GM18526 (cell line): ENCODE measurements around the gene IL17A.

Source experiments
- POLR2A ChIP-seq: IDR thresholded peaks from 3 replicates; pipeline ENCODE4 v1.6.1; 2011; ENCODE audit not compliant: insufficient read length; ENCODE audit errors: extremely low read depth

The IL17A gene

GRCh38 chr6:52160472-52161104 is 25.6 kb upstream of the IL17A start:
- TF ChIP-seq POLR2A: no peak

GRCh38 chr6:52161689-52162438 is 24.3 kb upstream of the IL17A start:
- TF ChIP-seq POLR2A: no peak

DNA sequence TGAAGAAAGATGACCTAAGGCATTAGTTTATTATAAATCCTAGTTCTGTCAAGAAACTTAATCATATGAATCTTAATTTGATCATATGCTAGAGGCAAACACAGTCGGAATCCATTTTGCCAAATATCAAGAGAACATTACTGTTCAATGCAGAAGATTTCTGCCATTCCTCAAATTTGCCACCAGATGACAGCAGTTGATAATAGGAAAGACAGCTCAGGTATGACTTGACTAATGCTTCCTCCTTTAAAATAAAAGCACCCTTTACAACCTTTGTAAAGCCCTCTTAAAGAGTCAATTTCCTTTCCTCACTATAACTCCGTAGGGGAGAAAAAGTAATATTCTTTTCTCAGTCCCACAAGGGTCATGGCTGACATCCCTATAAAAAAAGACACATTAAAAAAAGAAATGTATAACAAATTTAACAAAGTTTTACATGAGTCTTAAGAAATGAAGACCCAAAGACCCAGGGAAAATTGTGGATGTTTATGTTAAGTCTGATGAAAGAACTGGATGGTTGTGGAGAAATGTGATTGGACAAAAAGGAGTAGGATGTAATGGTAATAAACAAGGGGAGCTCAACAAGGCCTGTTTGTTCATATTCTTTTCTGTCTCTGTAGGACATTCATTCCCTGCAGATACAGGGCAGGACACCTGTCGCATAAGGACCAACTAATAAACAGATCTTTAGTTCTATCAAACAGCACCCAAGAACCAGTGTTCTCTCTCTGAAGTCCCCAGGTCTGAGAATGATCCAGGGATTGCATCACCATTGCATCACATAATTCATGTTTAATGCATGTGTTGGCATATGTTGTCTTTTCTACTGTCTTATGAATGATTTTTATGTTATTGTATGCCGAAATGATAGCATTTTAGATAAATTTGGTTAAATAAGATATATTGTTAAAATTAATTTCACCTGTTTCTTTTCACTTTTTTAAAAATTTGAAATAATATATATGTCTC is 23.0 kb upstream of the IL17A start:
- no peak for TF ChIP-seq POLR2A

- TF ChIP-seq POLR2A: no peak
These were observed 21.7 kb upstream of the IL17A start for GRCh38 chr6:52164319-52165094.

- TF ChIP-seq POLR2A: no peak
These were observed 18.9 kb upstream of the IL17A start for GRCh38 chr6:52167267-52167666.

GRCh38 chr6:52174118-52174517 is 12.1 kb upstream of the IL17A start:
- no peak for TF ChIP-seq POLR2A

- TF ChIP-seq POLR2A: no peak
These were observed 9.6 kb upstream of the IL17A start for GRCh38 chr6:52176550-52176949.

GRCh38 chr6:52177961-52178360 is 8.2 kb upstream of the IL17A start:
- TF ChIP-seq POLR2A: no peak

- no peak for TF ChIP-seq POLR2A
These were observed 5.2 kb upstream of the IL17A start for GRCh38 chr6:52180787-52181558.

GRCh38 chr6:52183131-52183713 is 3.0 kb upstream of the IL17A start:
- TF ChIP-seq POLR2A: no peak

DNA sequence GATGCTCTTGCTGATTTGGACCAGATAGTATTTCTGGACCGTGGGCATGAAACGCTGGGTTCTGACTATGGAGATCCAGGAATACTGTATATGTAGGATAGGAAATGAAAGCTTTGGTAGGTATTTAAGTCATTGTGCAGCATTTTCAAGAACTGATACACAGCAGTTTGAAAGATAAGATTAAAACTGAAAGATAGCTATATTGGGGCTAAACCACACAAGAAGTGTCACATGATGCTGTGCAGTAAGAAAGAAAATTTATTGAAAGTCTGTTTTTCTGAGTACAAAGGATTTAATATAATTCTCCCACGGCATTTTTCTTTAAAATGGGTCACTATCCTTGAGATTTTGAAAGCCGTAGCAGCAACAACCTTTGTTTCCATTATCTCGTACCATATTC is 305 bp downstream of the IL17A start:
- no peak for TF ChIP-seq POLR2A

- TF ChIP-seq POLR2A: no peak
These were observed 923 bp downstream of the IL17A start for GRCh38 chr6:52187098-52187497.

DNA sequence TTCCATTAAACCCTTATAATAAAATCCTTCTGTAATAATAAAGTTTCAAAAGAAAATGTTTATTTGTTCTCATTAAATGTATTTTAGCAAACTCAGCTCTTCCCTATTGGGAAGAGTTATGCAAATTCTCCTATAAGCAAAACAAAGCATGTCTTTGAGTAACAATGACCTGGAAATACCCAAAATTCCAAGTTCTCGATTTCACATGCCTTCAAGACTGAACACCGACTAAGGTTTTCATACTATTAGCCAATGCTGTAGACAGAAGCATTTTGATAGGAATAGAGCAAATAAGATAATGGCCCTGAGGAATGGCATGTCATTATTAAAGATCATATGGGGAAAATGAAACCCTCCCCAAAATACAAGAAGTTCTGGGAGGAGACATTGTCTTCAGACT is 3.8 kb downstream of the IL17A start:
- TF ChIP-seq POLR2A: no peak

DNA sequence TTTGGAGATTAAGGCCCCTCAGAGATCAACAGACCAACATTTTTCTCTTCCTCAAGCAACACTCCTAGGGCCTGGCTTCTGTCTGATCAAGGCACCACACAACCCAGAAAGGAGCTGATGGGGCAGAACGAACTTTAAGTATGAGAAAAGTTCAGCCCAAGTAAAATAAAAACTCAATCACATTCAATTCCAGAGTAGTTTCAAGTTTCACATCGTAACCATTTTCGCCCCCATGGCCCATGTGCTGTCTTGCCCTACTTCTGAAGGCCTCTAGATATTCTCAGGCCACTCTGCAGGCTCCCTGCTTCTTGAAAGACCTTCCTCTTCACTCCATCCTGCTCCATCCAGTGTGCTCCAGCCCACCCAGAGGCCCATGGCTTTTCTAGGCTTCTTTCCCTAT is 4.2 kb downstream of the IL17A start:
- no peak for TF ChIP-seq POLR2A
